ENCODE measurements around the gene NPB. TPM values are rescaled to one million over a fixed set of nuclear protein-coding genes. Genes with fewer than 3 reads are reported as not detected.
A peak's percentile ranks its signal among the peaks of the same experiment; 100 is the strongest.

The NPB gene
- total and polyA plus RNA-seq, 2 of the 8 experiments (the other 6 are each of a cell fraction or from before 2014, with no cell fraction given) = 1.5 to 2.5 TPM

- no peak for FAIRE-seq
- Histone ChIP-seq H3K9me3 (ENCODE audit: insufficient read depth in 2 of 2, low read depth in 1 of 2, low read length in 1 of 2) (no peaks in the 10 kb centered on the region), H3K36me3 (ENCODE audit: control insufficient read depth in 2 of 4, insufficient read depth in 4 of 4, low read length in 3 of 4) (peaks cover 0 to 25% (median 10%) of the 10 kb centered on the region in 4 experiments; a peak in 5 of 8 replicates), H3K18ac (ENCODE audit: extremely low read depth, low read length) (no peak overlapping the region), H4K20me1 (replicated peaks in 1 of 2; ENCODE audit: control insufficient read depth in 1 of 2, insufficient read depth in 2 of 2, low read length in 2 of 2) (peaks cover 7 to 17% of the 10 kb centered on the region in 2 experiments), H3K56ac (replicated peaks; ENCODE audit: insufficient read length, low read depth, low read length) (no peak overlapping the region), H2BK20ac (ENCODE audit: low read length) (no peak overlapping the region), H2BK120ac (replicated peaks; ENCODE audit: low read depth, low read length) (no peak overlapping the region), H3K23ac (ENCODE audit: insufficient read length) (no peak overlapping the region), H3K4ac (replicated peaks; ENCODE audit: insufficient read length, low read depth, low read length) (no peak overlapping the region), H3K27me3 (replicated peaks in 1 of 4; ENCODE audit: control insufficient read depth in 3 of 4, extremely low read depth in 1 of 4, insufficient read depth in 3 of 4, low read length in 3 of 4) (peaks cover 0 to 3% (median 0%) of the 10 kb centered on the region in 4 experiments; a peak in 1 of 7 replicates), H3K27ac (ENCODE audit: low read depth, low read length) (no peak overlapping the region), H2AFZ (ENCODE audit: low read length) (no peak overlapping the region), H2AK5ac (ENCODE audit: low read depth, low read length) (no peak overlapping the region), H3K4me2 (ENCODE audit: insufficient read depth in 1 of 2, low read depth in 2 of 2, low read length in 2 of 2) (peak overlapping the region in 1 of 2 experiments; percentile 66; a peak in 1 of 4 replicates), H3K9ac (replicated peaks in 1 of 4; ENCODE audit: extremely low read depth in 1 of 4, low read depth in 3 of 4, low read length in 3 of 4) (no peak overlapping the region), H4K5ac (ENCODE audit: insufficient read length, low read depth, low read length) (no peak overlapping the region), H2BK5ac (ENCODE audit: low read depth, low read length) (no peak overlapping the region; the same call in 1 of the 2 replicates), H2BK12ac (ENCODE audit: low read depth, low read length) (no peak overlapping the region), H3K4me3 (ENCODE audit: extremely low read depth in 1 of 4, insufficient read depth in 2 of 4, low read depth in 3 of 4, low read length in 4 of 4) (peak overlapping the region in 1 of 4 experiments; percentile 91; a peak in 1 of 8 replicates), H4K8ac (ENCODE audit: extremely low read depth, insufficient read depth, low read length) (no peak overlapping the region; the same call in 1 of the 2 replicates), H3K79me2 (ENCODE audit: control insufficient read depth in 1 of 2, insufficient read depth in 2 of 2, low read length in 2 of 2) (no peaks in the 10 kb centered on the region; a peak in 1 of 4 replicates), H4K91ac (replicated peaks; ENCODE audit: insufficient read length, low read length) (no peak overlapping the region), H3K79me1 (ENCODE audit: low read depth, low read length) (no peaks in the 10 kb centered on the region), H2BK15ac (ENCODE audit: low read length) (no peak overlapping the region), H3K23me2 (ENCODE audit: low read depth, low read length) (no peaks in the 10 kb centered on the region; the same call in 1 of the 2 replicates), H3K4me1 (replicated peaks in 1 of 4; ENCODE audit: control insufficient read depth in 3 of 4, insufficient read depth in 4 of 4, low read length in 3 of 4) (peaks cover 0 to 4% (median 1%) of the 10 kb centered on the region in 4 experiments; a peak in 3 of 7 replicates), H3K14ac (ENCODE audit: insufficient read length) (no peak overlapping the region)
- DNase-seq (ENCODE audit: low read depth in 1 of 2, low spot score in 2 of 2) = no peak
- CTCF ChIA-PET (ENCODE audit: partially characterized antibody) = interaction anchor here (1.4 to 2.0 kb wide), 2 partner anchors 46 to 66 kb away, joined by 3 to 8 read pairs; no protein-coding TSS in a partner anchor
- WGBS, 2 experiments (ENCODE audit: extremely low coverage in 1 of 2, insufficient coverage in 1 of 2, insufficient read length in 1 of 2, insufficient replicate concordance in 2 of 2, low coverage in 1 of 2, low lambda C conversion rate in 2 of 2, missing lambda C conversion rate in 1 of 2) = 92% methylated on average over 38 of the region's 38 CpGs; no CpG with 5 or more reads in 1 of the 2 experiments
- POLR2A ChIA-PET (ENCODE audit: partially characterized antibody) = interaction anchor here (0.7 to 14.6 kb wide), 7 partner anchors 9 to 126 kb away, joined by 3 to 150 read pairs (median 3); partner anchors contain the start of genes MAFG, PCYT2 and SIRT7
- TF ChIP-seq CBX5 (IDR thresholded peaks at IDR 0.05; ENCODE audit: low read depth, low read length) (no peak), KDM4A (IDR thresholded peaks at IDR 0.05; ENCODE audit: low read depth, low read length, severe bottlenecking) (no peak), EGR1 (IDR thresholded peaks at IDR 0.05; ENCODE audit: borderline replicate concordance, low read depth, low read length) (no peak), SUZ12 (IDR thresholded peaks at IDR 0.05; ENCODE audit: low read length) (no peak), KDM5A (IDR thresholded peaks at IDR 0.05; ENCODE audit: low read length) (no peak), JUND (IDR thresholded peaks at IDR 0.05; ENCODE audit: low read length) (no peak), ATF3 (IDR thresholded peaks at IDR 0.05; ENCODE audit: insufficient read depth, low read depth, low read length) (no peak), FOSL1 (IDR thresholded peaks at IDR 0.05; ENCODE audit: insufficient read depth, low read depth, low read length) (no peak), SP4 (IDR thresholded peaks at IDR 0.05; ENCODE audit: low read length) (no peak)
These were observed 33.0 kb downstream of the NPB start for GRCh38 chr17:81934850-81935708.
